CD4-positive, alpha-beta memory T cell (primary cell): ENCODE data around the gene PSMC2. TPM values are rescaled to one million over a fixed set of nuclear protein-coding genes. Genes with fewer than 3 reads are reported as not detected.

Source experiments
- CTCF ChIA-PET: fragments of 350-600 bp; sonication (Branson Sonifier 250); formaldehyde crosslinking; loops from one replicate; lab custom pipeline; 2021; ENCODE audit warnings: inconsistent platforms; ENCODE audit not compliant: partially characterized antibody; lab: Charles Lee
- POLR2A ChIA-PET: fragments of 350-600 bp; sonication (Branson Sonifier 250); formaldehyde crosslinking; loops from one replicate; lab custom pipeline; 2021; ENCODE audit not compliant: partially characterized antibody; lab: Charles Lee
- DNase-seq, 5 donors: peaks; one replicate each; pipeline versions ENCODE4 v3.0.0 to v3.0.0-alpha.2; 2020 to 2022; ENCODE audit warnings: mixed read lengths in 1 of 5
- H3K27ac ChIP-seq: one replicate; pipeline ENCODE4 v1.7.0; 2013; ENCODE audit warnings: low read depth, low read length
- H3K27me3 ChIP-seq: 2 replicates; pipeline ENCODE4 v1.7.0; 2013; ENCODE audit warnings: mild to moderate bottlenecking, low read length, moderate library complexity; ENCODE audit not compliant: insufficient read depth
- H3K36me3 ChIP-seq: 2 replicates; pipeline ENCODE4 v1.7.0; 2013; ENCODE audit warnings: mild to moderate bottlenecking, low read length, moderate library complexity; ENCODE audit not compliant: insufficient read depth
- H3K4me1 ChIP-seq: 2 replicates; pipeline ENCODE4 v1.7.0; 2013; ENCODE audit warnings: mild to moderate bottlenecking, low read length, moderate library complexity; ENCODE audit not compliant: insufficient read depth
- H3K4me3 ChIP-seq, 2 donors: one replicate each; pipeline ENCODE4 v1.7.0; 2013; ENCODE audit warnings: low read length in 2 of 2, mild to moderate bottlenecking in 1 of 2
- H3K9me3 ChIP-seq, 2 donors: one replicate each; pipeline ENCODE4 v1.7.0; 2013; ENCODE audit warnings: low read length in 2 of 2, control low read depth in 1 of 2; ENCODE audit not compliant: control insufficient read depth in 1 of 2
- H3K27ac Mint-ChIP-seq, 7 donors: one replicate each; pipeline ENCODE4 v1.8.0; 2020 to 2021; ENCODE audit warnings: mixed read lengths in 7 of 7, mild to moderate bottlenecking in 6 of 7, inconsistent platforms in 3 of 7, moderate library complexity in 3 of 7
- H3K27me3 Mint-ChIP-seq, 2 donors: one replicate each; pipeline ENCODE4 v1.8.0; 2020 to 2021; ENCODE audit warnings: mixed read lengths in 2 of 2
- H3K36me3 Mint-ChIP-seq, 2 donors: one replicate each; pipeline ENCODE4 v1.8.0; 2020 to 2021; ENCODE audit warnings: mixed read lengths in 2 of 2, inconsistent platforms in 1 of 2, mild to moderate bottlenecking in 1 of 2
- H3K4me1 Mint-ChIP-seq, 4 donors: one replicate each; pipeline ENCODE4 v1.8.0; 2020 to 2021; ENCODE audit warnings: mixed read lengths in 4 of 4, mild to moderate bottlenecking in 1 of 4
- H3K4me3 Mint-ChIP-seq, 8 donors: one replicate each; pipeline ENCODE4 v1.8.0; 2020 to 2021; ENCODE audit warnings: mixed read lengths in 8 of 8, mild to moderate bottlenecking in 7 of 8, moderate library complexity in 6 of 8, inconsistent platforms in 3 of 8
- H3K9me3 Mint-ChIP-seq, 8 donors: one replicate each; pipeline ENCODE4 v1.8.0; 2020 to 2021; ENCODE audit warnings: mixed read lengths in 8 of 8, mild to moderate bottlenecking in 5 of 8, inconsistent platforms in 3 of 8, moderate library complexity in 1 of 8
- intact Hi-C: fragments of 100-400 bp; cut with micrococcal nuclease; formaldehyde crosslinking; loops from one replicate; pipeline ENCODE4 v1.15.1; 2023
- polyA plus RNA-seq, 2 donors: library from polyadenylated mRNA; unstranded; fragments of 300-500 nt; fragmentation: Illumina TruSeq; gene quantifications; one replicate each; pipeline ENCODE4 v1.2.3, GENCODE V29; 2021
- total RNA-seq, 2 experiments: library from RNA; stranded (reverse); gene quantifications; one replicate each; pipeline ENCODE4 v1.2.3, GENCODE V29; 2021

The PSMC2 gene
- total RNA-seq = 10 to 100 TPM; 68.2 to 69.3 TPM
- 100 to 1,000 TPM; 133 to 169 TPM for polyA plus RNA-seq

GRCh38 chr7:103347507-103348267 is at the start of gene PSMC2:
Gene PSMC2 (plus strand): TSS chr7:103347643. CDS start chr7:103347712, 69 bp downstream.
- Histone ChIP-seq H3K36me3 (no peaks in the 10 kb centered on the region), H3K27me3 (no peaks in the 10 kb centered on the region), H3K4me3 (peak within 1 kb of the TSS; percentile 45 to 85), H3K27ac (peak within 1 kb of the TSS; percentile 96), H3K4me1 (peaks cover 69% of the 10 kb centered on the region), H3K9me3 (no peaks in the 10 kb centered on the region)
- CTCF ChIA-PET = interaction anchor here (1.6 to 2.4 kb wide), 2 partner anchors 48 to 50 kb away, joined by 3 to 8 read pairs; partner anchors contain the start of gene PMPCB
- POLR2A ChIA-PET = interaction anchor here (0.8 to 1.6 kb wide), 7 partner anchors 9 to 272 kb away, joined by 3 to 9 read pairs (median 4); partner anchors contain the start of genes ARMC10, FBXL13 and PMPCB
- Mint-ChIP-seq H3K4me1 (peaks cover 43 to 86% (median 65%) of the 10 kb centered on the region in 4 donors), H3K4me3 (peak within 1 kb of the TSS; percentile 97 to 100 (median 100)), H3K36me3 (peaks cover 0 to 38% of the 10 kb centered on the region in 2 donors), H3K27ac (peak within 1 kb of the TSS; percentile 99 to 100 (median 100)), H3K9me3 (peaks cover 0 to 1% (median 0%) of the 10 kb centered on the region in 8 donors), H3K27me3 (no peaks in the 10 kb centered on the region)
- DNase-seq = peak; percentile 84 to 90 (median 86)
- intact Hi-C loops = loop anchor here (1.0 to 5.0 kb wide), 3 partner anchors 15 to 200 kb away; partner anchors contain the start of genes NAPEPLD and PMPCB

GRCh38 chr7:103297837-103298179 is 49.6 kb upstream of the PSMC2 start:
- peaks cover 26 to 38% of the 10 kb centered on the region in 2 donors for H3K36me3 Mint-ChIP-seq
- peaks cover 0 to 2% (median 0%) of the 10 kb centered on the region in 8 donors for H3K9me3 Mint-ChIP-seq
- H3K4me3 Mint-ChIP-seq = peak overlapping the region; percentile 83 to 94 (median 92)
- H3K27me3 Mint-ChIP-seq = no peaks in the 10 kb centered on the region
- Histone ChIP-seq H3K27ac (peak overlapping the region; percentile 88), H3K27me3 (no peaks in the 10 kb centered on the region), H3K36me3 (peaks cover 23% of the 10 kb centered on the region), H3K4me1 (peaks cover 34% of the 10 kb centered on the region), H3K9me3 (no peaks in the 10 kb centered on the region), H3K4me3 (peak overlapping the region; percentile 70 to 76)
- H3K4me1 Mint-ChIP-seq = peaks cover 20 to 50% (median 32%) of the 10 kb centered on the region in 4 donors
- H3K27ac Mint-ChIP-seq = peak overlapping the region; percentile 90 to 96 (median 93)
- CTCF ChIA-PET = interaction anchor here (0.9 to 2.3 kb wide), 8 partner anchors 9 to 1620 kb away, joined by 3 to 12 read pairs (median 6); partner anchors contain the start of gene PSMC2
- no peak for DNase-seq
- POLR2A ChIA-PET = interaction anchor here (1.0 to 2.6 kb wide), 7 partner anchors 8 to 223 kb away, joined by 3 to 19 read pairs (median 5); partner anchors contain the start of genes ARMC10, DNAJC2, FBXL13 and PSMC2
- intact Hi-C loops = loop anchor here (1.0 to 5.0 kb wide), 8 partner anchors 18 to 1620 kb away; partner anchors contain the start of genes FAM185A, FBXL13, NAPEPLD and PSMC2

GRCh38 chr7:103299660-103300059 is 47.8 kb upstream of the PSMC2 start:
- ChIA-PET POLR2A (interaction anchor here (0.6 to 1.2 kb wide), 2 partner anchors 39 to 225 kb away, joined by 3 to 4 read pairs; partner anchors contain the start of genes ARMC10 and FBXL13), CTCF (interaction anchor here (1.2 kb wide), 1 partner anchor 49 kb away, joined by 3 read pairs; no protein-coding TSS in a partner anchor)
- H3K9me3 Mint-ChIP-seq = peaks cover 0 to 2% (median 0%) of the 10 kb centered on the region in 8 donors
- no peak for DNase-seq
- intact Hi-C loops = loop anchor here (5.0 kb wide), 3 partner anchors 227 to 858 kb away; partner anchors contain the start of genes FAM185A and FBXL13
- Histone ChIP-seq H3K4me3 (no peak overlapping the region), H3K4me1 (peaks cover 35% of the 10 kb centered on the region), H3K36me3 (peaks cover 35% of the 10 kb centered on the region), H3K27ac (no peak overlapping the region), H3K27me3 (no peaks in the 10 kb centered on the region), H3K9me3 (no peaks in the 10 kb centered on the region)
- H3K36me3 Mint-ChIP-seq = peaks cover 35 to 56% of the 10 kb centered on the region in 2 donors
- H3K27me3 Mint-ChIP-seq = no peaks in the 10 kb centered on the region
- H3K27ac Mint-ChIP-seq = peak overlapping the region in 1 of 7 donors; percentile 90
- peaks cover 25 to 50% (median 32%) of the 10 kb centered on the region in 4 donors for H3K4me1 Mint-ChIP-seq
- no peak overlapping the region for H3K4me3 Mint-ChIP-seq

- intact Hi-C loops = no loop called here
Observed at GRCh38 chr7:103301441-103301840, 46.0 kb upstream of the PSMC2 start.

GRCh38 chr7:103307503-103308231 is 39.8 kb upstream of the PSMC2 start:
- H3K9me3 ChIP-seq = no peaks in the 10 kb centered on the region
- CTCF ChIA-PET = interaction anchor here (1.6 kb wide), 1 partner anchor 10 kb away, joined by 5 read pairs; the partner anchor contains the start of gene PMPCB
- no peak overlapping the region for H3K4me3 ChIP-seq
- no peak overlapping the region for H3K27ac ChIP-seq
- Mint-ChIP-seq H3K4me3 (no peak overlapping the region), H3K27me3 (no peaks in the 10 kb centered on the region), H3K9me3 (no peaks in the 10 kb centered on the region), H3K4me1 (peaks cover under 1 to 7% (median 4%) of the 10 kb centered on the region in 4 donors), H3K27ac (peak overlapping the region in 4 of 7 donors; percentile 6 to 42 (median 33)), H3K36me3 (peaks cover 34 to 81% of the 10 kb centered on the region in 2 donors)
- H3K36me3 ChIP-seq = peaks cover 71% of the 10 kb centered on the region
- DNase-seq = no peak
- peaks cover 2% of the 10 kb centered on the region for H3K4me1 ChIP-seq
- POLR2A ChIA-PET = interaction anchor here (1.4 kb wide), 1 partner anchor 37 kb away, joined by 3 read pairs; the partner anchor contains the start of gene DNAJC2
- no peaks in the 10 kb centered on the region for H3K27me3 ChIP-seq
- intact Hi-C loops = no loop called here

More at GRCh38 chr7:103301441-103301840, 46.0 kb upstream of the PSMC2 start:
- Mint-ChIP-seq H3K9me3 (peaks cover 0 to 2% (median 0%) of the 10 kb centered on the region in 8 donors), H3K27ac (no peak overlapping the region), H3K4me3 (no peak overlapping the region), H3K4me1 (peaks cover 25 to 40% (median 27%) of the 10 kb centered on the region in 4 donors), H3K36me3 (peaks cover 46 to 67% of the 10 kb centered on the region in 2 donors), H3K27me3 (no peaks in the 10 kb centered on the region)
- peaks cover 34% of the 10 kb centered on the region for H3K4me1 ChIP-seq
- H3K4me3 ChIP-seq = no peak overlapping the region
- ChIA-PET CTCF (no interaction called here), POLR2A (no interaction called here)
- no peak overlapping the region for H3K27ac ChIP-seq
- no peak for DNase-seq
- no peaks in the 10 kb centered on the region for H3K27me3 ChIP-seq
- H3K36me3 ChIP-seq = peaks cover 41% of the 10 kb centered on the region
- H3K9me3 ChIP-seq = no peaks in the 10 kb centered on the region

- intact Hi-C loops = no loop called here
- H3K27ac ChIP-seq = no peak overlapping the region
- peaks cover 95% of the 10 kb centered on the region for H3K36me3 ChIP-seq
- no peak overlapping the region for H3K4me3 ChIP-seq
- no peak for DNase-seq
- no peaks in the 10 kb centered on the region for H3K27me3 Mint-ChIP-seq
- no peaks in the 10 kb centered on the region for H3K27me3 ChIP-seq
- peaks cover 57 to 89% of the 10 kb centered on the region in 2 donors for H3K36me3 Mint-ChIP-seq
- CTCF ChIA-PET = no interaction called here
- H3K4me1 Mint-ChIP-seq = peaks cover 0 to 4% (median 1%) of the 10 kb centered on the region in 4 donors
- H3K4me1 ChIP-seq = no peaks in the 10 kb centered on the region
- POLR2A ChIA-PET = no interaction called here
- no peak overlapping the region for H3K4me3 Mint-ChIP-seq
- H3K27ac Mint-ChIP-seq = peak overlapping the region in 2 of 7 donors; percentile 41 to 71
- no peaks in the 10 kb centered on the region for H3K9me3 Mint-ChIP-seq
- H3K9me3 ChIP-seq = no peaks in the 10 kb centered on the region
Observed at GRCh38 chr7:103314852-103315251, 32.6 kb upstream of the PSMC2 start.
